K562 (cell line): ENCODE measurements around the gene PARD3B. TPM values are rescaled to one million over a fixed set of nuclear protein-coding genes. Genes with fewer than 3 reads are reported as not detected.

ENCODE experiments used
- DNMT1 ChIP-seq: fragments of 450-650 bp; IDR thresholded peaks from 2 replicates; pipeline ENCODE4 v1.6.1; 2016; ENCODE audit warnings: antibody characterized with exemption, mild to moderate bottlenecking
- FUS ChIP-seq: fragments of 200-400 bp; formaldehyde crosslinking; optimal IDR thresholded peaks from 2 replicates; pipeline ENCODE3; 2017; ENCODE audit warnings: low read depth, low read length
- MCM3 ChIP-seq: fragments of 450-650 bp; IDR thresholded peaks from 2 replicates; pipeline ENCODE4 v1.6.1; 2016
- POLR2H ChIP-seq: IDR thresholded peaks from 2 replicates; pipeline ENCODE4 v1.6.1; 2016; ENCODE audit warnings: missing genetic modification characterization, low read depth, mild to moderate bottlenecking, control low read depth, missing compliant biosample characterization, moderate library complexity
- PRMT5 ChIP-seq: sonication (generic); formaldehyde crosslinking; IDR thresholded peaks from 2 replicates; pipeline ENCODE4 v1.5.0; 2020; ENCODE audit warnings: missing genetic modification reagents
- RBM25 ChIP-seq: fragments of 200-400 bp; formaldehyde crosslinking; IDR thresholded peaks from 2 replicates; pipeline ENCODE4 v1.6.1; 2018; ENCODE audit warnings: low read length, low read depth, moderate library complexity; ENCODE audit not compliant: severe bottlenecking
- SP2 ChIP-seq: IDR thresholded peaks from 2 replicates; pipeline ENCODE4 v1.6.1; 2011; ENCODE audit warnings: mild to moderate bottlenecking, low read depth, low read length, moderate library complexity; ENCODE audit not compliant: poor library complexity, severe bottlenecking; ENCODE audit errors: extremely low read depth
- TRIM25 ChIP-seq: fragments of 450-650 bp; IDR thresholded peaks from 2 replicates; pipeline ENCODE4 v1.7.0; 2016; ENCODE audit warnings: borderline replicate concordance
- USF2 ChIP-seq: sonication (generic); formaldehyde crosslinking; IDR thresholded peaks from 2 replicates; pipeline ENCODE4 v1.5.0; 2020; ENCODE audit warnings: missing genetic modification reagents
- ZNF384 ChIP-seq: IDR thresholded peaks from 2 replicates; pipeline ENCODE4 v1.6.1; 2012; ENCODE audit warnings: low read depth, low read length, improper control_type of control experiment
- ZNF717 ChIP-seq: fragments of 250-450 bp; sonication (Bioruptor Pico); IDR thresholded peaks from 2 replicates; pipeline ENCODE4 v1.5.0; 2021
- polyA plus RNA-seq, 8 experiments: library from polyadenylated mRNA; depleted of rRNA in 4 of 8; stranded (reverse) in 5 of 8; unstranded in 3 of 8; fragments of >200 nt; fragmentation: Nextera tagmentation in 2 of 8; fragmentation: Illumina TruSeq in 1 of 8; extraction: Ambion mirVana in 2 of 8; extraction: Trizol in 1 of 8; gene quantifications; 2 replicates each; pipeline versions ENCODE4 v1.2.1 to v1.2.3, GENCODE V29; 2011 to 2014; ENCODE audit warnings: inconsistent platforms in 1 of 8, missing spikeins in 1 of 8
- total RNA-seq, 7 experiments: library from RNA; depleted of rRNA in 6 of 7; stranded (reverse); fragments of >200 nt in 6 of 7; fragmentation: Illumina TruSeq in 2 of 7; extraction: Trizol in 2 of 7; gene quantifications; 2 replicates each; pipeline versions ENCODE4 v1.2.1 to v1.2.3, GENCODE V29; 2011 to 2021; ENCODE audit warnings: low replicate concordance in 1 of 7

PARD3B gene
- total and polyA plus RNA-seq, 9 of the 15 experiments (the other 6 are each of a cell fraction or from before 2014, with no cell fraction given) = 0.15 to 3.0 (median 1.1) TPM

- TF ChIP-seq RBM25 = no peak
- no peak for TF ChIP-seq ZNF717 (CRISPR knock-in tag)
- TF ChIP-seq USF2 = no peak
- no peak for TF ChIP-seq PRMT5
- no peak for TF ChIP-seq SP2
- no peak for TF ChIP-seq MCM3
- TF ChIP-seq DNMT1 = no peak
- TF ChIP-seq ZNF384 = no peak
- no peak for TF ChIP-seq FUS
- no peak for TF ChIP-seq POLR2H (tag)
- TF ChIP-seq TRIM25 = no peak
- TF ChIP-seq, all 486 proteins: peak for 0
These were observed 347.4 kb downstream of the PARD3B start (continued) for GRCh38 chr2:204892506-204893255.
